GM12892 (cell line): ENCODE measurements around the gene TNNT1.

Experiments used
- POLR2A ChIP-seq: IDR thresholded peaks from 2 replicates; pipeline ENCODE4 v1.6.1; 2011; ENCODE audit warnings: low read depth, low read length, control low read depth
- TAF1 ChIP-seq: IDR thresholded peaks from 2 replicates; pipeline ENCODE4 v1.6.1; 2011; ENCODE audit warnings: low read depth, mild to moderate bottlenecking, control low read depth, low read length, borderline replicate concordance

DNA sequence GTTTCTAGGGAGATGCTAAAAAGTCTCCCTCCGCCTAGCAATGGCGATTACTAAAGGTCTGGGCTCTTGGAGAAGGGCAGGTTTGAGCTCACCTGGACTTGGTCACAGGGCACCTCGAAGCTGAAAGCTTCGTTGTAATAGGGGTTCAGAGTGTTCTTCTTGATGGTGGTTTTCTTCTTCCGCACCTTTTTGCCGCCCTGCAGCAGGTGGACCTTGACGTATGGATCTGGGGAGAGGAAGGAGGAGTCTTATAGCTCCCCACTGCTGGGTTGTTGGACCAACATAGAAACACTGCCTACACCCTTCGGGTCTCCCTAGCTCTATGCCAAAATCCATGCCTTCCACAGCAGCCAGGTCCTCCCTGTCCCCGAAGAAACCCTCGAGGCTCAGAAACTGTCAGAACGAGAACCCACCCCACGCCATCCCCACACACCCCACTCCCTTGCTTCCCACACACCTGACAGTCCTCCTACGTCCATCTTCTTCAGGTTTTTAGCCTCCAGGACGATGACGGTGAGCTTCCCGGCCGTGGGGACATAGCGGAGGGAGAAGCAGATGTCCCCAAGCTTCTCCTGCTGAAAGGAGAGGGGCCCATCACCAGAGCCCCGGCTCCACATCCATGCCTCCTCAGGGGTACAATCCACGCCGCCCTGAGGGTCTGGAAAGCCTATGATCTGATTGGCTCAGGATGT, 25.6 kb upstream of the TNNT1 start:
- TF ChIP-seq POLR2A: no peak
- no peak for TF ChIP-seq TAF1
